Fibroblast of lung (primary cell): ENCODE data around the gene CLCN3. TPM values are rescaled to one million over a fixed set of nuclear protein-coding genes. Genes with fewer than 3 reads are reported as not detected.

Experiments
- DNase-seq, 2 donors: peaks; one replicate each; pipeline versions ENCODE4 v3.0.0 to v3.0.0-alpha.2; 2010; ENCODE audit warnings: low read depth in 2 of 2
- H2AFZ ChIP-seq: 2 replicates; pipeline ENCODE4 v1.5.1; 2012; ENCODE audit warnings: low read length, control low read depth, inconsistent platforms
- H3K27ac ChIP-seq: 2 replicates; pipeline ENCODE4 v1.5.1; 2011; ENCODE audit warnings: low read length, control low read depth; ENCODE audit not compliant: insufficient read depth
- H3K27me3 ChIP-seq: 2 replicates; pipeline ENCODE4 v1.5.1; 2011; ENCODE audit warnings: mild to moderate bottlenecking, low read length; ENCODE audit not compliant: control insufficient read depth, insufficient read depth
- H3K36me3 ChIP-seq: 2 replicates; pipeline ENCODE4 v1.5.1; 2011; ENCODE audit warnings: low read length; ENCODE audit not compliant: control insufficient read depth, insufficient read depth
- H3K4me1 ChIP-seq: 2 replicates; pipeline ENCODE4 v1.5.1; 2011; ENCODE audit warnings: low read length; ENCODE audit not compliant: control insufficient read depth, insufficient read depth; ENCODE audit errors: extremely low read depth
- H3K4me2 ChIP-seq: 2 replicates; pipeline ENCODE4 v1.5.1; 2011; ENCODE audit warnings: low read length, control low read depth; ENCODE audit not compliant: insufficient read depth; ENCODE audit errors: extremely low read depth
- H3K4me3 ChIP-seq, 4 experiments: fragments of 200-600 bp in 1 of 4; sonication (generic) in 1 of 4; replicated peaks in 1 of 4; 2 replicates each; pipeline ENCODE4 v1.5.1; 2011 to 2016; ENCODE audit warnings: low read length in 4 of 4, low read depth in 3 of 4, mild to moderate bottlenecking in 3 of 4, control low read depth in 2 of 4, inconsistent platforms in 1 of 4, mixed read lengths in 1 of 4; ENCODE audit not compliant: insufficient read depth in 1 of 4; ENCODE audit errors: control extremely low read depth in 1 of 4
- H3K79me2 ChIP-seq: 2 replicates; pipeline ENCODE4 v1.5.1; 2012; ENCODE audit warnings: mild to moderate bottlenecking, low read length, inconsistent platforms; ENCODE audit not compliant: control insufficient read depth, insufficient read depth
- H3K9ac ChIP-seq: 2 replicates; pipeline ENCODE4 v1.5.1; 2011; ENCODE audit warnings: mild to moderate bottlenecking, low read length, control low read depth; ENCODE audit not compliant: insufficient read depth
- H3K9me3 ChIP-seq: 2 replicates; pipeline ENCODE4 v1.5.1; 2012; ENCODE audit warnings: low read depth, low read length; ENCODE audit not compliant: control insufficient read depth, insufficient read depth
- H4K20me1 ChIP-seq: 2 replicates; pipeline ENCODE4 v1.5.1; 2011; ENCODE audit warnings: low read length; ENCODE audit not compliant: control insufficient read depth, insufficient read depth; ENCODE audit errors: extremely low read depth
- EZH2 ChIP-seq: IDR thresholded peaks from 2 replicates; pipeline ENCODE4 v1.5.1; 2012; ENCODE audit warnings: low read length, control low read depth, mild to moderate bottlenecking; ENCODE audit errors: missing control alignments
- polyA plus RNA-seq, 2 donors: library from polyadenylated mRNA; depleted of rRNA in 1 of 2; stranded (reverse) in 1 of 2; unstranded in 1 of 2; fragments of >200 nt; gene quantifications; 2 replicates each; pipeline ENCODE4 v1.2.1, GENCODE V29; 2011 to 2012; ENCODE audit warnings: missing spikeins in 1 of 2
- total RNA-seq: library from RNA; depleted of rRNA; stranded (reverse); fragments of >200 nt; gene quantifications from 2 replicates; pipeline ENCODE4 v1.2.1, GENCODE V29; 2014
- TF ChIP-seq, protein P1 (sequence below), 2 donors: IDR thresholded peaks in 1 of 2; conservative IDR thresholded peaks in 1 of 2; 1 replicate in 1 of 2; 2 replicates in 1 of 2; pipeline ENCODE4 v1.5.1; 2011 to 2012; ENCODE audit warnings: low read length in 2 of 2, control low read depth in 1 of 2, inconsistent platforms in 1 of 2, low read depth in 1 of 2, mild to moderate bottlenecking in 1 of 2

The CLCN3 gene
- total and polyA plus RNA-seq, 2 donors (not counting 1 experiment from before 2014, with no cell fraction given) = 51.7 to 92.2 TPM

- Histone ChIP-seq H3K4me3 (no peak overlapping the region), H3K27me3 (no peaks in the 10 kb centered on the region), H3K4me1 (peaks cover 2% of the 10 kb centered on the region), H3K9me3 (no peaks in the 10 kb centered on the region), H3K27ac (no peak overlapping the region), H2AFZ (no peak overlapping the region), H4K20me1 (no peaks in the 10 kb centered on the region), H3K79me2 (peaks cover 8% of the 10 kb centered on the region), H3K9ac (no peak overlapping the region), H3K36me3 (no peaks in the 10 kb centered on the region), H3K4me2 (no peak overlapping the region)
- no peak for TF ChIP-seq EZH2
- TF ChIP-seq, protein P1, sequence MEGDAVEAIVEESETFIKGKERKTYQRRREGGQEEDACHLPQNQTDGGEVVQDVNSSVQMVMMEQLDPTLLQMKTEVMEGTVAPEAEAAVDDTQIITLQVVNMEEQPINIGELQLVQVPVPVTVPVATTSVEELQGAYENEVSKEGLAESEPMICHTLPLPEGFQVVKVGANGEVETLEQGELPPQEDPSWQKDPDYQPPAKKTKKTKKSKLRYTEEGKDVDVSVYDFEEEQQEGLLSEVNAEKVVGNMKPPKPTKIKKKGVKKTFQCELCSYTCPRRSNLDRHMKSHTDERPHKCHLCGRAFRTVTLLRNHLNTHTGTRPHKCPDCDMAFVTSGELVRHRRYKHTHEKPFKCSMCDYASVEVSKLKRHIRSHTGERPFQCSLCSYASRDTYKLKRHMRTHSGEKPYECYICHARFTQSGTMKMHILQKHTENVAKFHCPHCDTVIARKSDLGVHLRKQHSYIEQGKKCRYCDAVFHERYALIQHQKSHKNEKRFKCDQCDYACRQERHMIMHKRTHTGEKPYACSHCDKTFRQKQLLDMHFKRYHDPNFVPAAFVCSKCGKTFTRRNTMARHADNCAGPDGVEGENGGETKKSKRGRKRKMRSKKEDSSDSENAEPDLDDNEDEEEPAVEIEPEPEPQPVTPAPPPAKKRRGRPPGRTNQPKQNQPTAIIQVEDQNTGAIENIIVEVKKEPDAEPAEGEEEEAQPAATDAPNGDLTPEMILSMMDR (conservative IDR thresholded peaks at IDR 0.05 in 1 of 2, IDR thresholded peaks at IDR 0.05 in 1 of 2; ENCODE audit: low read depth in 1 of 2, low read length in 2 of 2) = no peak
- DNase-seq = no peak
Observed at GRCh38 chr4:169617306-169617705, 3.1 kb upstream of the CLCN3 start.

- H2AFZ ChIP-seq = no peak overlapping the region
- H3K9ac ChIP-seq = no peak overlapping the region
- no peak for TF ChIP-seq EZH2
- TF ChIP-seq, protein P1 (conservative IDR thresholded peaks at IDR 0.05 in 1 of 2, IDR thresholded peaks at IDR 0.05 in 1 of 2; ENCODE audit: low read depth in 1 of 2, low read length in 2 of 2) = no peak
- peaks cover 9% of the 10 kb centered on the region for H3K79me2 ChIP-seq
- no peaks in the 10 kb centered on the region for H3K9me3 ChIP-seq
- no peaks in the 10 kb centered on the region for H3K27me3 ChIP-seq
- peak in 1 of 2 donors; percentile 74 for DNase-seq
- no peaks in the 10 kb centered on the region for H3K4me1 ChIP-seq
- H4K20me1 ChIP-seq = no peaks in the 10 kb centered on the region
- no peak overlapping the region for H3K4me3 ChIP-seq
- no peak overlapping the region for H3K27ac ChIP-seq
- no peak overlapping the region for H3K4me2 ChIP-seq
- no peaks in the 10 kb centered on the region for H3K36me3 ChIP-seq
Observed at GRCh38 chr4:169618286-169618685, 2.1 kb upstream of the CLCN3 start.

DNA sequence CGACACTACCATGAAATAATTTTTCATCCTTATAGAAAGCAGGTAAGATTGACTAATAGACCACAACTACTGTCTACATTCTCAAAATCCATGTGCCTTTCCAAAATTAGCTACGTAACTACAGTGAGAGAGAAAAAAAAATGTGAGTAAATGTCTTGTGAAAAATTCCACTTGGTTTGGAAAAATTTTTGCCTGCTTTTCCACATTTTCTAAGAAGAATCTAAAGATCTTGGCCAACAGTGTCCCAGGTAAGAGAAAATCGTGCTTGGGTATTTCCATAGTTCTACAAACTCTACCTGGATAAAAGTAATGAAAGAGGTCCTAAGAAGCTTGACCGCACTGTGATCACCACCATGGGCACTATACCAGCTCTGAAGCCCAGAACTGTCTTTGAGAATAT lies 1.4 kb upstream of the CLCN3 start:
- Histone ChIP-seq H3K4me1 (no peaks in the 10 kb centered on the region), H3K9me3 (no peaks in the 10 kb centered on the region), H4K20me1 (no peaks in the 10 kb centered on the region), H3K79me2 (peaks cover 16% of the 10 kb centered on the region), H3K27me3 (no peaks in the 10 kb centered on the region), H3K27ac (no peak overlapping the region), H3K4me2 (peak overlapping the region; percentile 88), H3K9ac (no peak overlapping the region), H3K36me3 (no peaks in the 10 kb centered on the region), H3K4me3 (peak overlapping the region in 2 of 4 experiments; percentile 78 to 98), H2AFZ (no peak overlapping the region)
- DNase-seq = no peak
- TF ChIP-seq, protein P1 (conservative IDR thresholded peaks at IDR 0.05 in 1 of 2, IDR thresholded peaks at IDR 0.05 in 1 of 2; ENCODE audit: low read depth in 1 of 2, low read length in 2 of 2) = no peak
- TF ChIP-seq EZH2 = no peak
